NCI-H526 treated with DMSO at 0.1 percent for 48 hours (cell line): ENCODE results near the gene EXOSC6.
"Not testable (repeated sequence)": the region's sequence is repeated elsewhere in the genome, so short reads cannot be mapped to it uniquely, and the experiment has no call there.

ENCODE experiments used
- DNase-seq: peaks from one replicate; lab custom pipeline; 2025; lab: John Stamatoyannopoulos, UW

EXOSC6 gene

DNA sequence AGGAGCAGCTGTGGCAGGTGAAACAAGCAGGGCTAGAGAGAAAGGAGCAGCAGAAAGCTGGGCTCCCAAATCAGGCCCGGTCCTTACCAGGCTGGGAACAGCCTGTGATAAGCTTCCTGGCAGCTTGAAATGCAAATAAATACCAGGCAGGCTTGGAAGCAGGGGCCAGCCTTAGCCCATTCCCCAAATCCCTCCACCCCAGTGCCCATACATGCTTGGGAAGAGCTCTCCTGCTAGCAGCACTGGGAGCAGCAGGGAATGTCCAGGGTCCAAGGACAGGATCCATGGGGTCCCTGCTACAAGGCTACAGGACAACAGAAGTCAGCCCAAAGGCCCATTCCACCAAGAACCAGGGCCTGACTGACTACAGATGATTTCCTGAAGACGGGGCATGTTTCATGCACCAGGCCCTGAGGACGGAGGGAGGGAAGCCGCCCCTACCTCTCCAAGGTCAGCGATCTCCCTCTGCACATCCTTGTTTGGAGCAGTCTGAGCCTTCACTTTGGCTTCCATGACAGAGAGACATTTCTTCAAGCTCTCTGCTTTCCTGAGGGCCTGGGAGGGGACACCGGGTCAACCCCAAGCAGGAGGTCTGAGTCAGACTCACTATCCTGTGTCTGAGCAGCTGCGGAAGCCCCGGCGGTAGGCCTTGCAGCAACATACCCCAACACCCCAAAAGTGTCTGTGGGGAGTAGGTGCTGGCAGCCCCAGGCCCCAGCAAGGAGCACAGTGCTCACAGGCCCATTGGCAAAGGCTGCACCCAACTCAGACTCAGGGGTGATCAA, 2.6 kb upstream of the EXOSC6 start:
- no peak for DNase-seq

DNA sequence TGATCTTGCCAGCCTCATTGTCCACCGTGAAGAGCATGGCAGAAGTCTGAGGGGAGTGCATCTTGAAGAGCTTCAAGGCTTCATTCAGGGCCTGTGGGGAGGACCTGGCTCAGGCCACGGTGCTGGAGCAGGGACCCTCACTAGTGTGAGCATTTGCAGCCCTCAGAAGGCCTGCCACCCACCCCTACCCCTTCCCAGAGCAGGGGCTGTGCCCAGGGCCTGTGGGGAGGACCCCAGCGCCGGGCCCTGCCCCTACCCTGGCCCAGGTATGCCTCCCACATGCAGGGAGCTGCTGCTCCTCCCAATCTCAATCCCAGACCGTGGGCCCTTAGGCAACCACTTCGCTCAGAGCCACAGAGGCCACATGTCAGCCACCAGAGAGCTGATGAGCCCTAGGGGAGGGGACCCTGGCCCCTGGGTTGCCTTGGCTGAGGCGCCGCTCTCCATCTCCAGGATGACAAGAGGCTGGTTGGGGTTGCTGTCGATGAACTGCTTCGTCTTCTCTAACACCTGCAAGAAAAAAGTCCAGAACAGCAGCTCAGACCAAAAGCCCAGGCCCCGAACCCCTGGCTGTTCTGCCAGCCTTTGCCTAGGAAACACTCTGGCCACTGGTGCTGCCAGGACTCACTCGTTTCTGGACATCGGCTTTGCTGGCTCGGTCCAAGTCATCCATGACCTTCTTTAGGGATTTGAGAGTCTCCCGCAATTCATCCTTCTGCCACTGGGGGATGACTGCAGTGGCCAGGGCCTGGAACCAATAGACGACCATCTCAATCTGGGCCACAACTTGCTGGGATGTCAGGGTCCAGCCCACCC, 1.8 kb upstream of the EXOSC6 start:
- no peak for DNase-seq

DNA sequence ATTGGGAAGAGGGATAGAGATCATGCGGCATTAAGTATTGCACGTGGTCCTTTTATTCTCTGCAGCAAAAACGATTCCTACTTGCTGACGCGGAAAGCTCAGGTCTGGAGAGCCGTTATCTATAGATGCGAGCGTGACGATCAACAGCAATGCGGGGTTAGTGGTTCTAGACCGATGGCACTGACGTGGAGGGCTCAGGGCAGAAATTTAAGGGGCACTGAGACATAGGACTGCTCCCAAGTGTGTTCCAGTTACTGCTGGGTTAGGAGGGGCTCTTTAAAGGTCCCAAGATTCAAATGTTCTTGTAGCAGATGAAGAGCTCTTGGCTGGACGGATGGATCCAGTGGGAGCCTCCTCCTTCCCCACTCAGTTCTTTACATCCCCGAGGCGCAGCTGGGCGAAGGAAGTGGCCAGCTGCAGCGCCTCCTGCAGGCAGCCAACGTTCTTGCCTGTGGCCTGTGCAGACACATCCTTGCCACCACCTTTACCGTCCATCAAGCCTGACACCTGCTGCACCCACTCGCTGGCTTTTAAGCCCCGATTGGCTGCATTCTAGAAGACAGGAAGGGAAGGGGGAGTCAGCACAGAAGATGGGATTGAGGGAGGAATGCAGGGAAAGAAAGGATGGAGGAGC, 732 bp upstream of the EXOSC6 start:
- no peak for DNase-seq

DNA sequence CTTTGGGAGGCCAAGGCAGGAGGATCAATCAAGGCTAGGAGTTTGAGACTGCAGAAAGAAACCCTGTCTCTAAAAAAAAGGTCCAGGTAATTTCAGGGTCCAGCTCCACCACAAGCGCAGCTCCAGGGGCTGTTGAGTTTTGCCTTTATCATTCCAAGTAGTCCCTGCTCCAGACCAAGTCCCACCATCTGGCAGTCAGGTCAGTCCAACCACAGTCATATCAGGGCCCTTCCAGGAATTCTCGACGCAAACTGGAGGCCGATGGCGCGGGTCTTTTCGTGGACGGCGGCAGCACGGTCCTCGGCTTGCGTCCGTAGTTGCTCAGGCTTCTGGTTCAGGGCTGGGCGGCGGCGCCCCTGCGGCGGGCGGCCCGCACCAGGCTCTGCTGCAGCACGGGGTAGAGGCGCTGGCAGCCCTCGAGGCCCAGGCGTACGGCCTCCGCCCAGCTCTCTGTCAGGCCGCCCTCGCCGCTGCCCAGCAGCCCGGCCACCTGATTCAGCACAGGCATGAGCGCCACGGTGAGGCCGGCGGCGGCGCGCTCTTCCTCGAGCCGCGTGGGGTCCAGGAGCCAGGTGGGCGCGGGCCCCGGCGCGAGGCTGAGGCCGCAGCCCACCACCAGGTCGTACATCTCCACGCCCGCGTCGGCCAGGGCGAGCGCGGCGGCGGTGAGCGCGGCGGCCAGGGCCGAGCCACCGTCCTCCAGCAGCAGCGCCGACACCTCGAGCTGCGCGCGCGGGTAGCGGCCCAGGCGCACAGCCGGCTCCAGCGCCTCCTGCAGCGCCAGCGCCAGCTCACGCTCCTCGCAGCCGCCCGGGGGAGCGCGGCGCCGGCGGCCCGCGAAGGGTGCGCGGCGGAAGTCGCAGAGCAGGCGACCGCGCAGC, 752 bp downstream of the EXOSC6 start:
- no peak for DNase-seq

DNA sequence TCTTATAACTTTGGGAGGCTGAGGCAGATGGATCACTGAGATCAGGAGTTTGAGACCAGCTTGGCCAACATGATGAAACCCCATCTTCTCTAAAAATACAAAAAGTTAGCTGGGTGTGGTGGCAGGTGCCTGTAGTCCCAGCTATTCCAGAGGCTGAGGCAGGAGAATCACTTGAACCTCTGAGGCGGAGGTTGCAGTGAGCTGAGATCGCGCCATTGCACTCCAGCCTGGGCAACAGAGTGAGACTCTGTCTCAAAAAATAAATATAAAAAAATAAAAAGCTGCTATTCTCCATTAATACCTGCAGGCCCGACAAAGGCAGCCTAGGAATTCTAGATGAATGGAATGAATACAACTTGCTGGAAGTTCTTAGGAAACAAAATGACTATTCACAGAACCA, 2.0 kb downstream of the EXOSC6 start:
- not testable (repeated sequence) for DNase-seq

DNA sequence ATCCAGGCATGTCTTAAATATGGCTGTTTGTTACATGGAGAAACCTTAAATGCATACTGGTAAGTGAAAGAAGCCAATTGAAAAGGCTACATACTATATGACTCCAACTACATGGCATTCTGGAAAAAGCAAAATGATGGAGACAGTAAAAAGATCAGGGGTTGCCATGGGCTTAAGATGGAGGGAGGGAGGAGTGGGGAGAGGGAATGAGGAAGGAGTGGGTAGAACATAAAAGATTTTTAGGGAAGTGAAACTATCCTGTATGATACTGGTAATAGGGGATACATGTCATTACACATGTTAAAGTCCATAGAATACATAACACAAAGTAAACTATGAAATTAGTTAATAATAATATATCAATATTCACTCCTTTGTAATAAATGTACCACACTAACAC, 13.0 kb downstream of the EXOSC6 start:
- DNase-seq = not testable (repeated sequence)

DNA sequence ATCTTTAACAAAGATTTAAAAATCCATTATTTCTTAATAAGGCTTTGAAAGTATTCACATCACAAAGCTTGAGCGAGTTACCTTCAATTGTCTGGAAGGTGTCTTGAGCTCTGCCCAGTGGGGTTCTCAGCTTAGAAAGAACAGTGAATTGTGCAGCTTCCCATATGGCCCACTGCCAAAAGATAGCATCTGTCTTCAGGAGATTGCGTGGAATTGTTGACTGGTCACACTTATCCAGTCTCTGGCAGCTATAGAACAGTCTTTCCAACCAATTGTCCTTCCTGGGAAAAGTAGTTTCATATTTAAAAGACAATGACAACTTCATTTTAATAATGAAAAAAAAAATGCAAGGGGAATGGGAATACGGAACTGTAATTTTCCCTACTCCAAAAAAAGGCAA, 19.9 kb downstream of the EXOSC6 start:
- not testable (repeated sequence) for DNase-seq

DNA sequence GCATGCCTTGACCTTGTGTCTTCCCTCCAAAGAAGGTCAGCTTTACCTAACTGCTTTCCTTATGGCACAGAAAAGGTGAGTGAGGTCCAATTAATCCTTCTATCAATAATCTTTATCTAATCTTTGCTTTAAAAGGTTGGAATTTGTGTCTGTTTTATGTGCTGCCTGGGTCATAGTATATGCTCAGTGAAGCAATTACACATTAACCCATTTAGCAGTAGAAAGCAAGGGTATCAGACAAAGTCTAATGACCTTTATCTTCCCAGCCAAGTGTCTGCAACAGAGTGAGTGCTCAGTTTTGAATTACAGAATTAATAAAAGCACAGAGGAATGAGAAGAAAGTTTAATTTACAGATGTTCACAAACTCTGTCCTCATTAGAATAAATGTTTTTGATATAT, 25.7 kb downstream of the EXOSC6 start:
- not testable (repeated sequence) for DNase-seq

DNA sequence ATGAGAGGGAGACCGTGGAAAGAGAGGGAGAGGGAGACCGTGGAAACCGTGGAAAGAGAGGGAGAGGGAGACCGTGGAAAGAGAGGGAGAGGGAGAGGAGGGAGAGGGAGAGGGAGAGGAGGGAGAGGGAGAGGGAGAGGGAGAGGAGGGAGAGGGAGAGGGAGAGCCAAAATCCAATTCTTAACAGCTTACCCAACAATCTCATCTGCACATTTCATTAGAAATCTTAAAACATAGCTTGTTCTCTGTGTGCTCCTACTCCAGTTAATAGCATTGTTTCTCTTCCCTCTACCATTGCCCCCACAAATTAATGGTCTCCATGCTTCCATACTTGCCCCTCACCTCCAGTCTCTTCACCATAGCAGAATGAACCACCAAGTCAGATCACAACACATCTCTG, 26.3 kb downstream of the EXOSC6 start:
- not testable (repeated sequence) for DNase-seq

DNA sequence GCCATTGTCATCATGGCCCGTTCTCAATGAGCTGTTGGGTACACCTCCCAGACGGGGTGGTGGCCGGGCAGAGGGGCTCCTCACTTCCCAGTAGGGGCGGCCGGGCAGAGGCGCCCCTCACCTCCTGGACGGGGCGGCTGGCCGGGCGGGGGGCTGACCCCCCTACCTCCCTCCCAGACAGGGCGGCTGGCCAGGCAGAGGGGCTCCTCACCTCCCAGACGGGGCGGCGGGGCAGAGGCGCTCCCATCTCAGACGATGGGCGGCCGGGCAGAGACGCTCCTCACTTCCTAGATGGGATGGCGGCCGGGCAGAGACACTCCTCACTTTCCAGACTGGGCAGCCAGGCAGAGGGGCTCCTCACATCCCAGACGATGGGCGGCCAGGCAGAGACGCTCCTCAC, 27.1 kb downstream of the EXOSC6 start:
- DNase-seq = not testable (repeated sequence)

DNA sequence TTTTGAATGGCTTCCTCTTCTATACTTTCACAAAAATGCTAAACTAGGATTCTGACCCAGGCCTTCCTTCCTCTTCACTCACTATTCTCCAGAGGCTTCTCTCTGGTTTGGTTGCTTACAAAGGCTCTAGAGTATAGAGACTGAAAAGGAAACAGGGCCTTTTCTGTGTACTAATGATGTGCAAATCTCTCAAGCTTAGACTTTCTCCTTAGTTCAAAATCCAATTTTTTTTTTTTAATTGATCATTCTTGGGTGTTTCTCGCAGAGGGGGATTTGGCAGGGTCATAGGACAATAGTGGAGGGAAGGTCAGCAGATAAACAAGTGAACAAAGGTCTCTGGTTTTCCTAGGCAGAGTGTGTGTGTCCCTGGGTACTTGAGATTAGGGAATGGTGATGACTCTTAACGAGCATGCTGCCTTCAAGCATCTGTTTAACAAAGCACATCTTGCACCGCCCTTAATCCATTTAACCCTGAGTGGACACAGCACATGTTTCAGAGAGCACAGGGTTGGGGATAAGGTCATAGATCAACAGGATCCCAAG, 27.7 kb downstream of the EXOSC6 start:
- DNase-seq = not testable (repeated sequence)

DNA sequence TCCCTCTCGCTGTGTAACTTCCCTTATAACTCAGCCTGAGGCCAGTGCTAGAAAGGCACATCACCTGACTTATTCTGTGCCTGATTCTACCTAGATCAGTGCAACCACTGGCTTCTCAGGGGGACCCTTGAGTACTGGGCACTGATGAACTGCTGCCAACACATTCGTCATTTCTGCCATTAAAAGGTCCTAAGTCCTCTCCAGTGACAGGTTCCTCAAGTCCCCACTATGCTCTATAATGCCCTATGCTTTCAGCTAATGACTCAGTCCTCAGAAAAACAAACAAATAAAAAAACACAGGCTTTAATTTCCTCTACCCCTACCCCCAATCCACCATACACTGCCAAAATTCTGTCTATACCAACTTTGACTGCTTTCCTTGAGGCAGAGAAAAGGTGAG, 28.5 kb downstream of the EXOSC6 start:
- DNase-seq = not testable (repeated sequence)

DNA sequence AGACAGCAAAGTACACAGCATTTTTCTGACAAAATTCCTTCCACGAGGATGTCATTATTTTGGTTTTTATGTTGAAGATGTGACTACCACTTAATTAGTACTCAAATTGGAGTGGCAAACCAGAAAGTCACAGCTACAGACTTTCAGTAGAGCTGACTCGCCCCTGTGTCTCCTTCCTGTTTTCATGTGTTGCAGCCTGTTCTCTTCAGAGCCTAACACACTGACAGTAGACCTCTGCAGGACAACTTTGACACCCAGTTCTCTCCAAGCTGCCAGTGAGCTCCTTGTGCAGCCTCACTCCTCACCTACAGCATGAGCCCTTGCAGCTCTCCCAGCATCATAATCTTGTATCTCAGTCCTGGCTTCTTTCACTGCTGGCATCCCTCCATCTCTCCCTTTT, 29.2 kb downstream of the EXOSC6 start:
- DNase-seq = not testable (repeated sequence)

DNA sequence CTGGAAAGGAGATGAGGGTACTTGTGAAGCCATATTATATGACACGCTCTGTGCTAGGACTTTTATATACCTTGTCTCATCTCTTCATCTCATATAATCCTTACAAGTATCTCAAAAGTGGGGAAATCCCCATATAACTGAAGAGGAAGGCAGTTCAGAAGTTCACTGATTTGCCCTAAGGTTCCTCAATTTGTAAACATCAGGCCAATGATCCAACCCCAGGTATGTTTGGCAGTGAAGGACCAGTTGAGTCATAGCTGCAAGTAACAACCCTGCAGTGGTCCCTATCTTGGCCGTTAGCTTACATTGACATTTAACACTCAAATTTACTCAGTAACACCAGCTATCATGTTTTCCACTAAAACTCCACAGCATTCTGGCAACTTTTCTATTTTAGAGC, 33.2 kb downstream of the EXOSC6 start:
- DNase-seq = not testable (repeated sequence)

DNA sequence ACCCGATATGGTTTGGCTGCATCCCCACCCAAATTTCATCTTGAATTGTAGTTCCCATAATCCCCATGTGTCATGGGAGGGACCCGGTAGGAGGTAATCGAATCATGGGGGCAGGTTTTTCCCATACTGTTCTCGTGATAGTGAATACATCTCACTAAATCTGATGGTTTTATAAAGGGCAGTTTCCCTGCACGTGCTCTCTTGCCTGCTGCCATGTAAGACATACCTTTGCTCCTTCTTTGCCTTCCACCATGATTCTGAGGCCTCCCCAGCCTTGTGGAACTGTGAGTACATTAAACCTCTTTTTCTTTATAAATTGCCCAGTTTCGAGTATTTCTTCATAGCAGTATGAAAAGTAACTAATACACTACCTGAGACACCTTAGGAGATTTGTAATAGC, 45.4 kb downstream of the EXOSC6 start:
- not testable (repeated sequence) for DNase-seq

DNA sequence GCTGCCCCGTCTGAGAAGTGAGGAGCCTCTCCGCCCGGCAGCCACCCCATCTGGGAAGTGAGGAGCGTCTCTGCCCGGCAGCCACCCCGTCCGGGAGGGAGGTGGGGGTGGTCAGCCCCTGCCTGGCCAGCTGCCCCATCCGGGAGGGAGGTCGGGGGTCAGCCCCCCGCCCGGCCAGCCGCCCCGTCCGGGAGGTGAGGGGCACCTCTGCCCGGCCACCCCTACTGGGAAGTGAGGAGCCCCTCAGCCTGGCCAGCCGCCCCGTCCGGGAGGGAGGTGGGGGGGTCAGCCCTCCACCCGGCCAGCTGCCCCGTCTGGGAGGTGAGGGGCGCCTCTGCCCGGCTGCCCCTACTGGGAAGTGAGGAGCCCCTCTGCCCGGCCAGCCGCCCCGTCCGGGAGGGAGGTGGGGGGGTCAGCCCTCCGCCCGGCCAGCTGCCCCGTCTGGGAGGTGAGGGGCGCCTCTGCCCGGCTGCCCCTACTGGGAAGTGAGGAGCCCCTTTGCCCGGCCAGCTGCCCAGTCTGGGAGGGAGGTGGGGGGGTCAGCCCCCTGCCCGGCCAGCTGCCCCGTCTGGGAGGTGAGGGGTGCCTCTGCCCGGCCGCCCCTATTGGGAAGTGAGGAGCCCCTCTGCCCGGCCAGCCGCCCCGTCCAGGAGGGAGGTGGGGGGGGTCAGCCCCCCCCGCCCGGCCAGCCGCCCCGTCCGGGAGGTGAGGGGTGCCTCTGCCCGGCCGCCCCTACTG, 46.9 kb downstream of the EXOSC6 start:
- DNase-seq = not testable (repeated sequence)

DNA sequence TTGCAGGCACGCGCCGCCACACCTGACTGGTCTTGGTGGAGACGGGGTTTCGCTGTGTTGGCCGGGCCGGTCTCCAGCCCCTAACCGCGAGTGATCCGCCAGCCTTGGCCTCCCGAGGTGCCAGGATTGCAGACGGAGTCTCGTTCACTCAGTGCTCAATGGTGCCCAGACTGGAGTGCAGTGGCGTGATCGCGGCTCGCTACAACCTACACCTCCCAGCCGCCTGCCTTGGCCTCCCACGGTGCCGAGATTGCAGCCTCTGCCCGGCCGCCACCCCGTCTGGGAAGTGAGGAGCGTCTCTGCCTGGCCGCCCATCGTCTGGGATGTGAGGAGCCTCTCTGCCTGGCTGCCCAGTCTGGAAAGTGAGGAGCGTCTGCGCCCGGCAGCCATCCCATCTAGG, 47.7 kb downstream of the EXOSC6 start:
- DNase-seq = not testable (repeated sequence)

DNA sequence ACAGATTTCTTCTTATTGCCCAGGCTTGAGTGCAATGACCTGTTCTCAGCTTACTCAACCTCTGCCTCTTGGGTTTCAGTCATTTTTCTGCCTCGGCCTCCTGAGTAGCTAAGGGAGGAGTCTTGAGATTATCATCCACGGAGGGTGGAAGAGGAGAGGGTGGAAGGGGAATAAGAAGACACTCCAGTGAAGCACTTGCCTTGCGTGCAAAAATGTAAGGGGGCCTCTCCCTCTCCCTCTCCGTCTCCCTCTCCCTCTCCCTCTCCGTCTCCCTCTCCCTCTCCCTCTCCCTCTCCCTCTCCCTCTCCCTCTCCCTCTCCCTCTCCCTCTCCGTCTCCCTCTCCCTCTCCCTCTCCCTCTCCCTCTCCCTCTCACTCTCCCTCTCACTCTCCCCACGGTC, 48.2 kb downstream of the EXOSC6 start:
- DNase-seq = not testable (repeated sequence)

DNA sequence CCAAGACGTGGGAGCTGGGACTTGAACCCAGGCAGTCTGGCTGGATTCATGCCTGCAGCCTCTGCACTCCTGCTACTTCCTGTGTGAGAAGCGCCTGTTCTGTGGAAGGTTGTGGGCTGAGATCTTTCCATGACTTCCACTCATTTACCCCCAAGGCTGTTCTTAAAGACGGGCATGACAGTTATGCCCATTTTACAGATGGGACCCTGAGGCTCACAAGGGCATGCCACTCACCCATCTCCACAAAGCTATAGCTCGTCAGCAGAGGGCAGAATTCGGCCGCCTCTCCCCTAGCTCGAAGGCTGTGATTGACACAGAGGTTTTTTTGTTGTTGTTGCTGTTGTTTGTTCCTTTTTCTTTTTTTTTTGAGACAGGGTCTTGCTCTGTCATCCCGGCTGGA, 51.7 kb downstream of the EXOSC6 start:
- DNase-seq = not testable (repeated sequence)

DNA sequence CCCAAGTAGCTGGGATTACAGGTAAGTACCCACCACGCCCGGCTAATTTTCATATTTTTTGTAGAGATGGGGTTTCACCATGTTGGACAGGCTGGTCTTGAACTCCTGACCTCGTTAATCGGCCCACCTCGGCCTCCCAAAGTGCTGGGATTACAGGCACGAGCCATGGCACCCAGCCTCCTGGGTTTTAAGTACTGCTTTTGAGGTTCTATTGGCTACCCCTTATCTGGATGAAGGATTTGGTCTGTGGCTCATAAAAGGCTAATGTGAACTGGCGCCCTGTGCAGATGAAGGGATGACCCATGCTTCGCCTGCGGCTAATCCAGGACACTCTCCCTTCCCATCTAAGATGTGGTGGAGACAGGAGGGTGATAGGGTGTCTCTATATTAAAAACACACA, 52.6 kb downstream of the EXOSC6 start:
- not testable (repeated sequence) for DNase-seq

DNA sequence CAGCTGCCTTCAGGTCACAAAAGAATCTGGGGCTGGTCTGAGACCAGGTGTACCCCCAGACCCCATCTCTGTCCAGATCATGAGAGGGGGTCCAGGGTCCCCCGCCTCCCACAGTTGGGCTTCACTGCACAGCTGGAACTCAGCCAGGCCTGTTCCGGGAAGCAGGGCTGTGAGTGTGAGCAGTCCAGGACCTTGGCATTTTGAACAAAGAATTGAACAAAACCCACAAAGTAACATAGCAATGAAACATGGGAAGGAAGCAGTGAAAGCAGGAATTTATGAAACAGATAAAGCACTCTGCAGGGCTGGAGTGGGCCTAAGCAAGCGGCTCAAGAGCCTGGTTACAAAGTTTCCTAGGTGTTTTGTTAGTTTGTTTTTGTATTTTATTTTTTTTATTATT, 53.1 kb downstream of the EXOSC6 start:
- not testable (repeated sequence) for DNase-seq
